Upper lobe of right lung (tissue), 1 donor: Measurements from ENCODE around the gene NXNL2. TPM values are rescaled to one million over a fixed set of nuclear protein-coding genes. Genes with fewer than 3 reads are reported as not detected.

Source experiments
- ATAC-seq: fragments of 200-7000 bp; cut with Tn5 transposase; one replicate; pipeline ENCODE4 v1.9.1; 2020; ENCODE audit warnings: mild to moderate bottlenecking, moderate library complexity
- DNase-seq: peaks from one replicate; pipeline ENCODE4 v3.0.0-alpha.2; 2020
- H3K27ac ChIP-seq: fragments of 200-600 bp; one replicate; pipeline ENCODE4 v1.8.0; 2022
- H3K27me3 ChIP-seq: fragments of 200-600 bp; one replicate; pipeline ENCODE4 v1.8.0; 2022; ENCODE audit warnings: mild to moderate bottlenecking
- H3K36me3 ChIP-seq: fragments of 200-600 bp; one replicate; pipeline ENCODE4 v1.8.0; 2022
- H3K4me1 ChIP-seq: fragments of 200-600 bp; one replicate; pipeline ENCODE4 v1.8.0; 2022
- H3K4me3 ChIP-seq: fragments of 200-600 bp; one replicate; pipeline ENCODE4 v1.8.0; 2022; ENCODE audit warnings: mild to moderate bottlenecking
- H3K9me3 ChIP-seq: fragments of 200-600 bp; one replicate; pipeline ENCODE4 v1.8.0; 2022
- intact Hi-C: fragments of 100-400 bp; cut with DNase I; formaldehyde crosslinking; loops from one replicate; pipeline ENCODE4 v1.11.0; 2022
- total RNA-seq: library from RNA; stranded (reverse); fragmentation: NEBNext Ultra II Directional; extraction: Animal tissue kit (Norgen Biotek cat#: 25700); gene quantifications from one replicate; pipeline ENCODE4 v1.2.1, GENCODE V29; 2021
- TF ChIP-seq, protein P1 (sequence below): fragments of 200-600 bp; IDR thresholded peaks from one replicate; pipeline ENCODE4 v1.8.0; 2022; ENCODE audit warnings: antibody characterized with exemption
- donor health status: DM: no; HTN: yes; CAD: no; lungs with severe emphysema.

NXNL2 gene
- total RNA-seq, 1 donor from 2014 or later: not detected

GRCh38 chr9:88589656-88590055, 54.7 kb downstream of the NXNL2 start:
- Histone ChIP-seq H3K9me3 (no peaks in the 10 kb centered on the region), H3K36me3 (no peaks in the 10 kb centered on the region), H3K4me1 (no peaks in the 10 kb centered on the region), H3K4me3 (no peak overlapping the region), H3K27me3 (no peaks in the 10 kb centered on the region), H3K27ac (no peak overlapping the region)
- TF ChIP-seq, protein P1, sequence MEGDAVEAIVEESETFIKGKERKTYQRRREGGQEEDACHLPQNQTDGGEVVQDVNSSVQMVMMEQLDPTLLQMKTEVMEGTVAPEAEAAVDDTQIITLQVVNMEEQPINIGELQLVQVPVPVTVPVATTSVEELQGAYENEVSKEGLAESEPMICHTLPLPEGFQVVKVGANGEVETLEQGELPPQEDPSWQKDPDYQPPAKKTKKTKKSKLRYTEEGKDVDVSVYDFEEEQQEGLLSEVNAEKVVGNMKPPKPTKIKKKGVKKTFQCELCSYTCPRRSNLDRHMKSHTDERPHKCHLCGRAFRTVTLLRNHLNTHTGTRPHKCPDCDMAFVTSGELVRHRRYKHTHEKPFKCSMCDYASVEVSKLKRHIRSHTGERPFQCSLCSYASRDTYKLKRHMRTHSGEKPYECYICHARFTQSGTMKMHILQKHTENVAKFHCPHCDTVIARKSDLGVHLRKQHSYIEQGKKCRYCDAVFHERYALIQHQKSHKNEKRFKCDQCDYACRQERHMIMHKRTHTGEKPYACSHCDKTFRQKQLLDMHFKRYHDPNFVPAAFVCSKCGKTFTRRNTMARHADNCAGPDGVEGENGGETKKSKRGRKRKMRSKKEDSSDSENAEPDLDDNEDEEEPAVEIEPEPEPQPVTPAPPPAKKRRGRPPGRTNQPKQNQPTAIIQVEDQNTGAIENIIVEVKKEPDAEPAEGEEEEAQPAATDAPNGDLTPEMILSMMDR: no peak
- DNase-seq (no peak), ATAC-seq (peak; percentile 37)
- intact Hi-C loops: loop anchor here (5.0 kb wide), 1 partner anchor 398 kb away; no protein-coding TSS in a partner anchor

DNA sequence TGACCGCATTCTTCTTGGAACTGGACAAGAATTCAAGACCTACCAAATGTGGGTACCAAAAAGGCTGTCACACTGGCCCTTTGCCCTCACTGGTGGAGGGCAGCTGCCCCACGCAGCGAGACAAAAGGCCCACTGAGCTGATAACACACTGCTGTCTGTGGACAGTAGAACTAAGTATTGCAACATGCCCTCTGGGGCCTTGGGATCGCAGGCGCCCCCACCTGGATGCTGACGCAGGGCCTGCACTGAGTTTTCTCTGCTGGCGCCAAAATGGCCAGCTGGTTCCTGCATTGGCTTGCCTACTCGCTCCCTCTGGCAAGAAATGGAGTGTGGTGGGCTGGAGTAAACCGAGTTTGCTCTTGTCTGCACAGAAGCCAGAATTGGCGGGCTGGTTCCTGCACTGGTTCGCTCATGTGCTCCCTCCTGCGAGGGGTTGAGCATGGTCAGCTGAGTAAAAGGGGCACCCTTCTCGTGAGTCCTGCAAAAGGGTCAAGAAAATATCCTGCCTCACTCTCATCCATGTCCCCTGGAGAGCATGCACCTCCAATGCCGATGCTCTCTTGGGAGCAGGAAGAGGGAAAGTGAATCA, 55.7 kb downstream of the NXNL2 start:
- Histone ChIP-seq H3K27me3 (no peaks in the 10 kb centered on the region), H3K4me3 (no peak overlapping the region), H3K4me1 (no peaks in the 10 kb centered on the region), H3K27ac (no peak overlapping the region), H3K9me3 (no peaks in the 10 kb centered on the region), H3K36me3 (no peaks in the 10 kb centered on the region)
- intact Hi-C loops: loop anchor here (5.0 kb wide), 1 partner anchor 397 kb away; no protein-coding TSS in a partner anchor
- TF ChIP-seq, protein P1: no peak
- DNase-seq: no peak
- no peak for ATAC-seq

DNA sequence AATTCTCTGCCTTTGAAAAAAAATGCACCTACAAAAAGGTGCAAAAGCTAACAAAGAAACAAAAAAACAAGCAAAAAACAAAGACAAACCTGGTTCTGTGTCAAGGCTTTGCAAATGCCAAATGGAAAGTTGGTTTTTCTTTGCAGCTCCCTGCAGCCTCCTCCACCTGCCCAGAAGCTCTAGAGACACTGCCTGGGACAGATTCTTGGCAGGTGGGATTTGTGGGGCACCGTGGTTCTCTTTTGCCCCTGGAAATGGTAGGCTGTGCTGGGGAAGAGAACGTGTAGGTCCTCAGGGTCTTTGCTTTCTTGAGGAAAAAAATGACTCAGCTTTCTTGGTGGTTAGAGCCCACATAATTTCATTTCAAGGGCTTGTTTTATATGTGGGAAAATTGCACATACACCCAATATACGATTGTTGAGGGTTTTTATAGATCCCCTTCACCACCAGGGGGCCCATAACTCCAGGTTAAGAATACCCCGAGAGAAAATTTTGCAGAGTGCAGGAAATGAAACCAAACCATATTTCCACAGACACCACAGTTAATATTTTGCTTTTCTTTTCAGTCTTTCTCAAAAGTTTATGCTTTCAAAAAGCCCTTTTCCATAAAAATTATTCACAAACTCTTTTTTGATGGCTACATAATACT, 58.7 kb downstream of the NXNL2 start:
- no peak overlapping the region for H3K4me3 ChIP-seq
- H3K4me1 ChIP-seq: no peaks in the 10 kb centered on the region
- no peaks in the 10 kb centered on the region for H3K9me3 ChIP-seq
- peak; percentile 83 for ATAC-seq
- no peak overlapping the region for H3K27ac ChIP-seq
- intact Hi-C loops: loop anchor here (5.0 kb wide), 1 partner anchor 394 kb away; no protein-coding TSS in a partner anchor
- DNase-seq: no peak
- TF ChIP-seq, protein P1: peak; percentile 68
- H3K27me3 ChIP-seq: no peaks in the 10 kb centered on the region
- no peaks in the 10 kb centered on the region for H3K36me3 ChIP-seq

Other genes with a start within 250 kb of the NXNL2 start
- gene SPIN1, start 146.7 kb upstream of the NXNL2 start, total RNA-seq: 69.2 TPM